Tibial nerve (tissue), 4 donors: ENCODE data around the gene TEX51. TPM values are rescaled to one million over a fixed set of nuclear protein-coding genes. Genes with fewer than 3 reads are reported as not detected.

Source experiments
- DNase-seq, 2 donors: peaks; one replicate each; pipeline ENCODE4 v3.0.0-alpha.2; 2019; ENCODE audit warnings: low spot score in 2 of 2
- H3K27ac ChIP-seq, 4 donors: fragments of 200-600 bp; sonication (generic) in 3 of 4; one replicate each; pipeline ENCODE4 v1.5.1; 2017 to 2019; ENCODE audit warnings: mild to moderate bottlenecking in 1 of 4
- H3K27me3 ChIP-seq, 2 donors: fragments of 200-600 bp; sonication (generic) in 1 of 2; one replicate each; pipeline versions ENCODE4 v1.5.1 to v1.6.0; 2017 to 2019
- H3K36me3 ChIP-seq, 3 donors: fragments of 200-600 bp; sonication (generic); one replicate each; pipeline ENCODE4 v1.5.1; 2018 to 2019
- H3K4me1 ChIP-seq, 4 donors: fragments of 200-600 bp; sonication (generic) in 3 of 4; one replicate each; pipeline ENCODE4 v1.5.1; 2017 to 2019
- H3K4me3 ChIP-seq, 4 donors: fragments of 200-600 bp; sonication (generic) in 3 of 4; one replicate each; pipeline ENCODE4 v1.5.1; 2017 to 2019; ENCODE audit warnings: mild to moderate bottlenecking in 1 of 4, moderate library complexity in 1 of 4
- H3K9me3 ChIP-seq, 4 donors: fragments of 200-600 bp; sonication (generic) in 3 of 4; one replicate each; pipeline ENCODE4 v1.5.1; 2017 to 2019
- CTCF ChIP-seq, 5 experiments: fragments of 200-600 bp in 3 of 5; fragments of 450-650 bp in 2 of 5; sonication (generic) in 3 of 5; IDR thresholded peaks; one replicate each; pipeline ENCODE4 v1.5.1; 2016 to 2019; ENCODE audit warnings: antibody characterized with exemption in 5 of 5, mild to moderate bottlenecking in 3 of 5, moderate library complexity in 2 of 5
- EP300 ChIP-seq, 2 donors: sonication (generic); formaldehyde crosslinking; IDR thresholded peaks; one replicate each; pipeline ENCODE4 v1.6.1; 2017; ENCODE audit warnings: antibody characterized with exemption in 2 of 2, mild to moderate bottlenecking in 1 of 2
- POLR2A ChIP-seq, 2 donors: fragments of 450-650 bp; IDR thresholded peaks; one replicate each; pipeline ENCODE4 v1.6.1; 2017; ENCODE audit warnings: antibody characterized with exemption in 2 of 2, mild to moderate bottlenecking in 2 of 2, moderate library complexity in 2 of 2
- WGBS, 2 donors: methylation state at CpG; one replicate each; pipeline ENCODE4 v1.1.5; 2018; 5-methylcytosine and 5-hydroxymethylcytosine counted together
- total RNA-seq, 4 donors: library from RNA; depleted of rRNA; stranded (reverse); fragments of >200 nt; gene quantifications; one replicate each; pipeline ENCODE4 v1.1.0, GENCODE V29; 2016

The TEX51 gene
- not detected for total RNA-seq

GRCh38 chr2:126898636-126899035, at the start of gene TEX51:
TEX51 (plus strand) TSS chr2:126898890; CDS start chr2:126898919, 29 bp downstream.
- Histone ChIP-seq H3K27ac (no peak within 1 kb of the TSS), H3K36me3 (no peaks in the 10 kb centered on the region), H3K4me1 (no peaks in the 10 kb centered on the region), H3K4me3 (no peak within 1 kb of the TSS), H3K9me3 (peaks cover 0 to 2% (median 0%) of the 10 kb centered on the region in 4 donors), H3K27me3 (no peaks in the 10 kb centered on the region)
- TF ChIP-seq EP300 (IDR thresholded peaks at IDR 0.05) = no peak
- TF ChIP-seq CTCF (IDR thresholded peaks at IDR 0.05) = no peak
- TF ChIP-seq POLR2A (IDR thresholded peaks at IDR 0.05) = no peak
- 76 to 77% methylated on average over 5 of the region's 5 CpGs for WGBS, 2 donors
- DNase-seq = no peak

- no peak for TF ChIP-seq CTCF (IDR thresholded peaks at IDR 0.05)
- no peak for TF ChIP-seq POLR2A (IDR thresholded peaks at IDR 0.05)
- TF ChIP-seq EP300 (IDR thresholded peaks at IDR 0.05) = no peak
- Histone ChIP-seq H3K4me3 (no peak overlapping the region), H3K27ac (no peak overlapping the region), H3K27me3 (no peaks in the 10 kb centered on the region), H3K36me3 (no peaks in the 10 kb centered on the region), H3K9me3 (no peaks in the 10 kb centered on the region), H3K4me1 (no peaks in the 10 kb centered on the region)
- WGBS, 2 donors = 83 to 85% methylated on average over 2 of the region's 2 CpGs
- no peak for DNase-seq
These were observed 49.6 kb upstream of the TEX51 start for GRCh38 chr2:126849054-126849453.

- H3K4me3 ChIP-seq = no peak overlapping the region
- no peaks in the 10 kb centered on the region for H3K9me3 ChIP-seq
- no peak for DNase-seq
- H3K4me1 ChIP-seq = no peaks in the 10 kb centered on the region
- H3K36me3 ChIP-seq = no peaks in the 10 kb centered on the region
- WGBS, 2 donors = 78 to 88% methylated on average over 4 of the region's 4 CpGs
- no peaks in the 10 kb centered on the region for H3K27me3 ChIP-seq
- H3K27ac ChIP-seq = no peak overlapping the region
- TF ChIP-seq CTCF (IDR thresholded peaks at IDR 0.05) (no peak), EP300 (IDR thresholded peaks at IDR 0.05) (no peak), POLR2A (IDR thresholded peaks at IDR 0.05) (no peak)
These were observed 49.2 kb upstream of the TEX51 start for GRCh38 chr2:126849486-126849885.

- no peaks in the 10 kb centered on the region for H3K4me1 ChIP-seq
- TF ChIP-seq CTCF (IDR thresholded peaks at IDR 0.05) (no peak), POLR2A (IDR thresholded peaks at IDR 0.05) (no peak), EP300 (IDR thresholded peaks at IDR 0.05) (no peak)
These were observed 48.6 kb upstream of the TEX51 start for GRCh38 chr2:126849991-126850535.

GRCh38 chr2:126850940-126851339, 47.8 kb upstream of the TEX51 start:
- Histone ChIP-seq H3K4me1 (no peaks in the 10 kb centered on the region), H3K9me3 (no peaks in the 10 kb centered on the region), H3K27ac (no peak overlapping the region), H3K27me3 (no peaks in the 10 kb centered on the region), H3K4me3 (no peak overlapping the region), H3K36me3 (no peaks in the 10 kb centered on the region)
- no peak for DNase-seq
- 58 to 75% methylated on average over 3 to 5 of the region's 5 CpGs for WGBS, 2 donors
- TF ChIP-seq CTCF (IDR thresholded peaks at IDR 0.05) = no peak
- TF ChIP-seq POLR2A (IDR thresholded peaks at IDR 0.05) = no peak
- TF ChIP-seq EP300 (IDR thresholded peaks at IDR 0.05) = no peak

More at GRCh38 chr2:126849991-126850535, 48.6 kb upstream of the TEX51 start:
- H3K36me3 ChIP-seq = no peaks in the 10 kb centered on the region
- no peaks in the 10 kb centered on the region for H3K27me3 ChIP-seq
- no peak overlapping the region for H3K4me3 ChIP-seq
- no peaks in the 10 kb centered on the region for H3K9me3 ChIP-seq
- no peak for DNase-seq
- WGBS, 2 donors = 80 to 81% methylated on average over 7 of the region's 7 CpGs
- H3K27ac ChIP-seq = no peak overlapping the region
